ENCODE results near the gene A1CF. TPM values are rescaled to one million over a fixed set of nuclear protein-coding genes. Genes with fewer than 3 reads are reported as not detected.

Gene A1CF
- polyA plus RNA-seq, 1 experiment = not detected

- CTCF ChIA-PET = no interaction called here
- Histone ChIP-seq H3K4me3 (ENCODE audit: low read depth, low read length) (no peak overlapping the region), H3K36me3 (ENCODE audit: control insufficient read depth, insufficient read depth, low read length) (no peaks in the 10 kb centered on the region), H3K27me3 (ENCODE audit: control insufficient read depth, insufficient read depth, low read length) (no peaks in the 10 kb centered on the region; the same call in 1 of the 2 replicates)
- POLR2A ChIA-PET = no interaction called here
- TF ChIP-seq CTCF (IDR thresholded peaks at IDR 0.05; ENCODE audit: insufficient read depth, low read depth, low read length) = no peak
- DNase-seq (ENCODE audit: low read depth) = no peak
Measured at GRCh38 chr10:50861370-50861769, 24.1 kb downstream of the A1CF start.

DNA sequence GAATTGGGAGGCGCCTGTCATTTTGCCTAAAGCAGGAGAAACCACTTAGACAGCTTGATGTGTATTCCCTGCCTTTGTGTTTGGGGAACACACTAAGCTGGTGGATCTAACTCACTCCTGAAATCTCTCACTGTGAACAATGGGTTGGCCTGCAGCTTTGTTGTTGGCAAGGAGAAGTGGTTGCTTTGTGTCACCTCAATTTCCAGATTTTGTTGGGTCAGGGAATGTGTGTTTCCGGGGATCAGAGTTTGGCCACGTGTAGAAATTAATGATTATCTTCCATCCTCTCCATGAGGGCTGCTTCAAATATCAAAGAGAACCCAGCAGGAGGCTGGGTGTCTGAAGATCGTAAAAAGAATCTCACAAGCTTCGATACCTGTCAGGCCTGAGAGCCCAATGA, 27.8 kb downstream of the A1CF start:
- no peaks in the 10 kb centered on the region; the same call in 1 of the 2 replicates for H3K27me3 ChIP-seq (ENCODE audit: control insufficient read depth, insufficient read depth, low read length)
- H3K4me3 ChIP-seq (ENCODE audit: low read depth, low read length) = no peak overlapping the region
- ChIA-PET CTCF (no interaction called here), POLR2A (no interaction called here)
- no peak for TF ChIP-seq CTCF (IDR thresholded peaks at IDR 0.05; ENCODE audit: insufficient read depth, low read depth, low read length)
- H3K36me3 ChIP-seq (ENCODE audit: control insufficient read depth, insufficient read depth, low read length) = no peaks in the 10 kb centered on the region
- no peak for DNase-seq (ENCODE audit: low read depth)

DNA sequence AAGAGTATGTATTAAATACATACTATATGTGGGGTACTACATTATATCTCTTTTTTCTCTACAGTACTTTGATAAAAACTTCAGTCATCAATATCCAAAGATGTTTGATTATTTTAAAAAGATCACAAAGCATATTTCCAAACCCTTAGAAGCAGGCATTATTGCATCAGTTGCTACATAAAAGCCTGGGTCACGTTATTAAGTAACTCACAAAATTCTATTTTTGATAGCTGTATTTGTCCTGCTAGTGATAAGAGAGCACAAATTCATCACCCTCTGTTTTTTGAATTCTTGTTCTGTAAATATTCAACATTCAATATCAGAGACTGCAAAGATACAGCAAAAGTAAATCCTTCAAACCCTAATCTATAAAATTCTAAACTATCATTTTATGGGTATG, 30.0 kb downstream of the A1CF start:
- ChIA-PET CTCF (no interaction called here), POLR2A (no interaction called here)
- Histone ChIP-seq H3K4me3 (ENCODE audit: low read depth, low read length) (no peak overlapping the region), H3K27me3 (ENCODE audit: control insufficient read depth, insufficient read depth, low read length) (no peaks in the 10 kb centered on the region; the same call in 1 of the 2 replicates), H3K36me3 (ENCODE audit: control insufficient read depth, insufficient read depth, low read length) (no peaks in the 10 kb centered on the region)
- DNase-seq (ENCODE audit: low read depth) = no peak
- TF ChIP-seq CTCF (IDR thresholded peaks at IDR 0.05; ENCODE audit: insufficient read depth, low read depth, low read length) = no peak

- POLR2A ChIA-PET = no interaction called here
- no peak for TF ChIP-seq CTCF (IDR thresholded peaks at IDR 0.05; ENCODE audit: insufficient read depth, low read depth, low read length)
- CTCF ChIA-PET = no interaction called here
- no peak for DNase-seq (ENCODE audit: low read depth)
- no peak overlapping the region for H3K4me3 ChIP-seq (ENCODE audit: low read depth, low read length)
- H3K27me3 ChIP-seq (ENCODE audit: control insufficient read depth, insufficient read depth, low read length) = no peaks in the 10 kb centered on the region; the same call in 1 of the 2 replicates
- no peaks in the 10 kb centered on the region for H3K36me3 ChIP-seq (ENCODE audit: control insufficient read depth, insufficient read depth, low read length)
Measured at GRCh38 chr10:50855015-50855414, 30.4 kb downstream of the A1CF start.

DNA sequence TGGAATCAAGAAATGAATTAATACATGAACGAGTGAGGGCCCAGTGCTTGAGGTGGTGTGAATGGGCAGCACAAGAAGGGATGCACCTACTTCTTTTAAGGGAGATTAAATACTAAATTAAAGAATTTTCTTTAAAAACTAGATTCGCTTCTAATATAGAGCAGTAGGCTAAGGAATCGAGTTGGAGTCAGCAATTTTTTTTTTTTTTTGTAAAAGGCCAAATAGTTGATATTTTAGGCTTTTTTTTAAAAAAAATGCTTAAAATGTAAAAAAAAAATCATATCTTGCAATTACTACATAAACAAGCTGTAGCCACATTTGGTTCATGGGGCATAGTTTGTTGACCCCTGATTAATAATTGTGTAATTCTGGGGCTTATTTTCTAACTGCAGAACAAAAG, 31.9 kb downstream of the A1CF start:
- H3K4me3 ChIP-seq (ENCODE audit: low read depth, low read length) = no peak overlapping the region
- TF ChIP-seq CTCF (IDR thresholded peaks at IDR 0.05; ENCODE audit: insufficient read depth, low read depth, low read length) = no peak
- no peak for DNase-seq (ENCODE audit: low read depth)
- ChIA-PET CTCF (no interaction called here), POLR2A (no interaction called here)
- H3K27me3 ChIP-seq (ENCODE audit: control insufficient read depth, insufficient read depth, low read length) = no peaks in the 10 kb centered on the region
- H3K36me3 ChIP-seq (ENCODE audit: control insufficient read depth, insufficient read depth, low read length) = no peaks in the 10 kb centered on the region

All from BJ (cell line).